Breast epithelium (tissue), 3 donors: ENCODE measurements around the gene CHD6.

Experiments used
- POLR2A ChIP-seq: fragments of 450-650 bp; IDR thresholded peaks from one replicate; pipeline ENCODE4 v1.6.1; 2016; ENCODE audit warnings: antibody characterized with exemption, mild to moderate bottlenecking, moderate library complexity
- TF ChIP-seq, protein P1 (sequence below), 3 donors: fragments of 450-650 bp; IDR thresholded peaks; one replicate each; pipeline ENCODE4 v1.5.1; 2016 to 2017; ENCODE audit warnings: antibody characterized with exemption in 3 of 3, mild to moderate bottlenecking in 3 of 3, moderate library complexity in 3 of 3

GRCh38 chr20:41540918-41541317, 77.3 kb downstream of the CHD6 start:
- TF ChIP-seq, protein P1, sequence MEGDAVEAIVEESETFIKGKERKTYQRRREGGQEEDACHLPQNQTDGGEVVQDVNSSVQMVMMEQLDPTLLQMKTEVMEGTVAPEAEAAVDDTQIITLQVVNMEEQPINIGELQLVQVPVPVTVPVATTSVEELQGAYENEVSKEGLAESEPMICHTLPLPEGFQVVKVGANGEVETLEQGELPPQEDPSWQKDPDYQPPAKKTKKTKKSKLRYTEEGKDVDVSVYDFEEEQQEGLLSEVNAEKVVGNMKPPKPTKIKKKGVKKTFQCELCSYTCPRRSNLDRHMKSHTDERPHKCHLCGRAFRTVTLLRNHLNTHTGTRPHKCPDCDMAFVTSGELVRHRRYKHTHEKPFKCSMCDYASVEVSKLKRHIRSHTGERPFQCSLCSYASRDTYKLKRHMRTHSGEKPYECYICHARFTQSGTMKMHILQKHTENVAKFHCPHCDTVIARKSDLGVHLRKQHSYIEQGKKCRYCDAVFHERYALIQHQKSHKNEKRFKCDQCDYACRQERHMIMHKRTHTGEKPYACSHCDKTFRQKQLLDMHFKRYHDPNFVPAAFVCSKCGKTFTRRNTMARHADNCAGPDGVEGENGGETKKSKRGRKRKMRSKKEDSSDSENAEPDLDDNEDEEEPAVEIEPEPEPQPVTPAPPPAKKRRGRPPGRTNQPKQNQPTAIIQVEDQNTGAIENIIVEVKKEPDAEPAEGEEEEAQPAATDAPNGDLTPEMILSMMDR (IDR thresholded peaks at IDR 0.05) = no peak
- TF ChIP-seq POLR2A = no peak
